Endothelial cell (in vitro differentiated cells): ENCODE results near the gene TMEM108. TPM values are rescaled to one million over a fixed set of nuclear protein-coding genes. Genes with fewer than 3 reads are reported as not detected.

Source experiments
- DNase-seq: peaks from one replicate; pipeline ENCODE4 v3.0.0; 2021; ENCODE audit warnings: low spot score
- H3K27ac Mint-ChIP-seq: one replicate; pipeline ENCODE4 v1.8.0; 2021; ENCODE audit warnings: mixed read lengths, inconsistent platforms; ENCODE audit not compliant: unreplicated experiment
- H3K27me3 Mint-ChIP-seq: one replicate; pipeline ENCODE4 v1.8.0; 2021; ENCODE audit warnings: mild to moderate bottlenecking, moderate library complexity, mixed read lengths, inconsistent platforms; ENCODE audit not compliant: unreplicated experiment
- H3K36me3 Mint-ChIP-seq: one replicate; pipeline ENCODE4 v1.8.0; 2021; ENCODE audit warnings: mild to moderate bottlenecking, low read depth, mixed read lengths, inconsistent platforms; ENCODE audit not compliant: unreplicated experiment
- H3K4me1 Mint-ChIP-seq: one replicate; pipeline ENCODE4 v1.8.0; 2021; ENCODE audit warnings: mild to moderate bottlenecking, mixed read lengths, inconsistent platforms; ENCODE audit not compliant: unreplicated experiment
- H3K4me3 Mint-ChIP-seq: one replicate; pipeline ENCODE4 v1.8.0; 2021; ENCODE audit warnings: mild to moderate bottlenecking, mixed read lengths, inconsistent platforms; ENCODE audit not compliant: unreplicated experiment
- H3K9me3 Mint-ChIP-seq: one replicate; pipeline ENCODE4 v1.8.0; 2021; ENCODE audit warnings: mixed read lengths, inconsistent platforms; ENCODE audit not compliant: unreplicated experiment
- total RNA-seq: library from RNA; stranded (reverse); fragmentation: NEBNext Ultra II Directional; extraction: Animal tissue kit (Norgen Biotek cat#: 25700); gene quantifications from one replicate; pipeline ENCODE4 v1.2.1, GENCODE V29; 2021; ENCODE audit not compliant: unreplicated experiment
- TF ChIP-seq, protein P1 (sequence below): fragments of 200-600 bp; sonication (generic); IDR thresholded peaks from one replicate; pipeline ENCODE4 v1.5.0; 2021; ENCODE audit warnings: antibody characterized with exemption; ENCODE audit not compliant: unreplicated experiment

Gene TMEM108
- total RNA-seq, 1 donor from 2014 or later, result 14.2 TPM

DNA sequence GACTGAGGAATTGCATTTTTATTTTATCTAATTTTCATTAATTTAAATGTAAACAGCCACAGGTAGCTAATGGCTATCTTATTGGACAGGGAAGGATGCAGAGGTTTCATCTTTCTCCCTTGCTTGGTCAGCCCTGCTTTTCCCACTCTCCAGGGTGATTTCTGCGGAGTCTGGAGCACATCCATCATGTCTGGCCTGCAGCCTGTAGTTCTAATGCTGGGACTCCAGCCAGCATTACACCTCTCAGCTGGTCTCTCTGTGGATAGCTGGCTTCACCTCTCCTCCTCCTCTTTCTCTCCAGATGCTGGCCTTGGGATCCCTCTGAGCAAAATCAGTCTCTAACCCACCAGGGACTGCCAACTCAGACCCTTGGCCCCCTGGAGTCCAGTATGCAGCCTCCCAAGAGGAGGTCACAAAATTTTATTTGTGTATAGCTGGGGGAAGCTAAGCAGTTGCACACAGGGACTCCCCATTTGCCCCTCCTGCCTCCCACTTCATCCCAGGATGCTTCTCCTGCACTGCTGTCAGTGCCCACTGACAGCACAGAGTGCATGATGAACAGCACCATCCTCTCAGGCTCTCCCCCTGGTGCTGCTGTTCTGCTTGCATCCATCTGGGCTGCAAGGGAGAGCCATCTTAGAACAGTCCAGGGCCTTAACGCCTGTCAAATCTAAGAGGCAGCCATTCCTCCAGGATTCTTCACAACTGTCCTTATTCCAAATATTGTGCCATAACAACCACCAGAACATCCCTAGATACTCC, 363.4 kb downstream of the TMEM108 start:
- DNase-seq, result no peak
- H3K4me3 Mint-ChIP-seq, result no peak overlapping the region
- TF ChIP-seq, protein P1, sequence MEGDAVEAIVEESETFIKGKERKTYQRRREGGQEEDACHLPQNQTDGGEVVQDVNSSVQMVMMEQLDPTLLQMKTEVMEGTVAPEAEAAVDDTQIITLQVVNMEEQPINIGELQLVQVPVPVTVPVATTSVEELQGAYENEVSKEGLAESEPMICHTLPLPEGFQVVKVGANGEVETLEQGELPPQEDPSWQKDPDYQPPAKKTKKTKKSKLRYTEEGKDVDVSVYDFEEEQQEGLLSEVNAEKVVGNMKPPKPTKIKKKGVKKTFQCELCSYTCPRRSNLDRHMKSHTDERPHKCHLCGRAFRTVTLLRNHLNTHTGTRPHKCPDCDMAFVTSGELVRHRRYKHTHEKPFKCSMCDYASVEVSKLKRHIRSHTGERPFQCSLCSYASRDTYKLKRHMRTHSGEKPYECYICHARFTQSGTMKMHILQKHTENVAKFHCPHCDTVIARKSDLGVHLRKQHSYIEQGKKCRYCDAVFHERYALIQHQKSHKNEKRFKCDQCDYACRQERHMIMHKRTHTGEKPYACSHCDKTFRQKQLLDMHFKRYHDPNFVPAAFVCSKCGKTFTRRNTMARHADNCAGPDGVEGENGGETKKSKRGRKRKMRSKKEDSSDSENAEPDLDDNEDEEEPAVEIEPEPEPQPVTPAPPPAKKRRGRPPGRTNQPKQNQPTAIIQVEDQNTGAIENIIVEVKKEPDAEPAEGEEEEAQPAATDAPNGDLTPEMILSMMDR, result no peak
- H3K9me3 Mint-ChIP-seq, result no peaks in the 10 kb centered on the region
- peaks cover 4% of the 10 kb centered on the region for H3K36me3 Mint-ChIP-seq
- H3K4me1 Mint-ChIP-seq, result no peaks in the 10 kb centered on the region
- peaks cover 7% of the 10 kb centered on the region for H3K27me3 Mint-ChIP-seq
- no peak overlapping the region for H3K27ac Mint-ChIP-seq

DNA sequence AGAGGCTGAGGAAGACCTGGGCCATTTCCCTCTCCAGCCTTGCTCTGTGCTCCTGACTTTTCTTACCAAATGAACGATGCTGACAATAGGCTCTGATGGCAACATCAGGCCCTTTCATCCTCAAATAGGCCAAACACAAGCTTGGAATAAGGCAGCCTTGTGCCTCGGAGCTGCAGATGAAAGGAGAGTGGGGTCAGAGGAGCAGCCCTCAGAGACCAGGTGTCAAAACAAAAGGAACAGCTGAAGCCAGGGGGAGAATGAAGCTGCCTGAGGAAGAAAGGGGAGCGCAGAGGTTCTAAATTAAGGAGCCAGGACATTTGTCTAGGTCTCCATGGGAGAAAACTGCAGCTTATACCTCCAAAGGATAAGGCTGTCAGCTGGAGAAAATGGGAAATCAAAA, 366.7 kb downstream of the TMEM108 start:
- no peaks in the 10 kb centered on the region for H3K4me1 Mint-ChIP-seq
- peaks cover 4% of the 10 kb centered on the region for H3K27me3 Mint-ChIP-seq
- no peaks in the 10 kb centered on the region for H3K36me3 Mint-ChIP-seq
- TF ChIP-seq, protein P1, result no peak
- no peak overlapping the region for H3K27ac Mint-ChIP-seq
- no peak for DNase-seq
- no peak overlapping the region for H3K4me3 Mint-ChIP-seq
- no peaks in the 10 kb centered on the region for H3K9me3 Mint-ChIP-seq

DNA sequence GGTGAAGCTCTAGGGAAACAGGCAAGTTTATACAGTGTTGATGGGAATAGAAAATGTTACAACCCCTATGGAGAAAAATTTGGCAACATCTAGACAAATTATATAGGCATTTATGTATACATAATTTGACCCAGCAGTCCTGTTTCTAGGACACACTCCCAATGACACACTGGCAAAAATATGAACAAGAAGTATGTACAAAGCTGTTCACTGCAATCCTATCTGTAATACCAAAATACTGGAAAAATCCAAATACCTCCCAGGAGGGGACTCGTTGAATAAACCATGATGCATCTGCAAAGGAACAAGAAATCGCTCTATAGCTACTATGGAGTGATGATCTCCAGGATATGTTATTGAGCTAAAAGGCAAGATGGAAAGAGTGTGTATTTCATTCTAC, 370.2 kb downstream of the TMEM108 start:
- Mint-ChIP-seq H3K4me3 (no peak overlapping the region), H3K36me3 (no peaks in the 10 kb centered on the region), H3K9me3 (no peaks in the 10 kb centered on the region), H3K27ac (no peak overlapping the region), H3K27me3 (peaks cover 5% of the 10 kb centered on the region), H3K4me1 (peaks cover 8% of the 10 kb centered on the region)
- TF ChIP-seq, protein P1, result no peak
- DNase-seq, result no peak

DNA sequence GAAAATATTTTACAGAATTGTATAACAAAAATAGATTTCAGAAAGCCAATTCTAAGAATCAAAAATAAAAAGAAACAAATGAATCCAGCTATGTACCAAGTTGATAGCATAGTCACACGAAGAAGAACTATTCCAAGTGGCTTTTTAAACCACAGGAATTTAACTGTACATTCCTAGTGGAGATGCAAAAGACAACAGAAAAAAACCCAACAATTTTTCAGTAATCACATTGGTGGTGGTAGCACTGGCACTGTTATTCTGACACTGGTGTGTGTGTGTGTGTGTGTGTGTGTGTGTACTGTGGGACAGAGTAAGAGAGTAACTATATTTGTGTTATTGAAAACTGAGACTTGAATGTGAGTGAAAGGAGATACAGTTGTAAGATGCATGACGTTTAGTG, 370.8 kb downstream of the TMEM108 start:
- peaks cover 5% of the 10 kb centered on the region for H3K27me3 Mint-ChIP-seq
- TF ChIP-seq, protein P1, result no peak
- no peaks in the 10 kb centered on the region for H3K9me3 Mint-ChIP-seq
- H3K36me3 Mint-ChIP-seq, result no peaks in the 10 kb centered on the region
- no peak for DNase-seq
- H3K4me1 Mint-ChIP-seq, result peaks cover 11% of the 10 kb centered on the region
- no peak overlapping the region for H3K27ac Mint-ChIP-seq
- no peak overlapping the region for H3K4me3 Mint-ChIP-seq

DNA sequence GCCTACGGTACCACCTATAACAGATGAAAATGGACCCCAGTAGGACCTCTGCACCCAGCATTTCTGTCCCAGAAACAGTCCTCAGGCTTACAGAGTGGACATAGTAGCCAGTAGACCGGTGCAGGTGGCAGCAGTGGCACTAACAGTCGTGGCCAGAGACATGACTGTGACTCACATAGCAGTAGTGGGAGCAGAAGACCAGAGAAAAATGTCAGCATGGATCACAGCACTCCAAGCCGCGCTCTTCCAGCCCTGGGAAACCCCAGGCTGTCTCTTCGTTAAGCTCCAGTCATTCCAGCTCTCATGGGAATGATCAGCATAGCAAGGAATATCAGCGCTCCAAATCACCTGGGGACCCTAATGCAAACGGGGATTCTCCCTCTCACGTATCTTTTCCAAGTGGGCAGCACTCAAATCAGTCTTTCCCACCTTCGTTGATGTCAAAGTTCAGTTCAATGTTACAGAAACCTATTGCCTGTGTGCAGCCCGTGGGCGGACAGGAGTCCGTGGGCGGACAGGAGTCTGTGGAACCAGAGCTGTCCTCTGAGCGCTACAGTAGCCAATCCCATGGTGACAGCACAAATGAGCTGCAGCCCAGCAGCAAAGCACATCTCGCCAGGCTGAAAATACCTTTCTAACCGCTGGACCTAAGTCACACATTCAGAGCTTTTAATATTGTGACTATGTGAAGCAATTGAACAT, 372.2 kb downstream of the TMEM108 start:
- Mint-ChIP-seq H3K9me3 (no peaks in the 10 kb centered on the region), H3K27ac (no peak overlapping the region), H3K27me3 (peaks cover 5% of the 10 kb centered on the region), H3K36me3 (no peaks in the 10 kb centered on the region), H3K4me3 (no peak overlapping the region), H3K4me1 (peaks cover 11% of the 10 kb centered on the region)
- DNase-seq, result no peak
- TF ChIP-seq, protein P1, result no peak
